AG09309 (cell line): ENCODE data around the gene CLCN6.

Source experiments
- DNase-seq: peaks from one replicate; pipeline ENCODE4 v3.0.0-alpha.2; 2010; ENCODE audit warnings: low read depth
- H3K4me3 ChIP-seq: 2 replicates; pipeline ENCODE4 v1.5.1; 2011; ENCODE audit warnings: mild to moderate bottlenecking, low read depth, low read length, moderate library complexity; ENCODE audit not compliant: control insufficient read depth
- CTCF ChIP-seq: IDR thresholded peaks from 2 replicates; pipeline ENCODE4 v1.5.1; 2011; ENCODE audit warnings: mild to moderate bottlenecking, low read depth, low read length, inconsistent platforms; ENCODE audit not compliant: insufficient read depth, control insufficient read depth; ENCODE audit errors: missing control alignments

CLCN6 gene

DNA sequence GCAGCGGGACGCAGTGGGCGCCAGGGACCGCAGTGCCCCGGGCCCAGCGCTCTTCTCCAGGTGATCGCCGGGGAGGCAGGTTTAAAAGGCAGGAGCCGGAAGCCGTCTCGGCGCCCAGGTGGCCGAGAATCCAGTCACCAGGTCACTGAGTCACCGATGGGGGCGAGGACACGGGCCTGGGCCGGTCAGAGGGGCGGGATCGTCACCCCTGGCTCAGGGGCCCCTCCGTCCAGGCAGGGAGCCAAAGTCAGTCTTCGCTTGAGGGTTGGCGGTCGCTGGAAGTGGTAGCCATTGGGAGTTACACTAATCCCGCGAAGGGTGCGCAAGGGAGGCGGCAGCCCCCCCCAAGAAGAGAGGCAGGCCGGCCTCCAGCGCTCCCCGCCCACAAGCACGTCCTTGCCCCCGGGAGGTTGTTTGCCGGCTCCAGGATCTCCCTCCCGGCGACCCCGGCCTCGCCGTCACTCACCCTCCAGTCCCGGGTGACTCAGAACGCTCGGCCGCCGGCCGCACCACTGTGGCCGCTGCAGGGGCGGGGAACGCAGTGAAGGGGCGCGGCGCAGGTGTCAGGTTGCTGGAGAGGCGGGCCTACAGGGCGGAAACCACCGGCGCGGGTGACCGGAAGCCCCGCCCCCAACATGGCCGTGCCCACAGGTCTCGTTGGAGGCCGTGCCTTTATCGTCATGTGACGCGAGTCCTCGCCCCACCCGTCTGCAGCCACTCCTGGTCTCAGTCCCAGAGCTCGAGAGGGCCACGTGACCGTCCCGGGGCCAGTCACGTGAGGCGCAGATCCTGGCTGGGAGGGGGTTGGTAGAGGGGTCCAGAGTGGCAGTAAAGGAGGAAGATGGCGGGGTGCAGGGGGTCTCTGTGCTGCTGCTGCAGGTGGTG lies at the start of gene CLCN6, which contains the start of gene MTHFR:
TSS of gene CLCN6 (plus strand) at position 770 of the 885 bp plus-strand sequence. CDS start at position 842, 72 bp downstream.
TSS of gene MTHFR (minus strand) at position 543 of the 885 bp plus-strand sequence. CDS start 2,848 bp downstream, outside the sequence.
- no peak for TF ChIP-seq CTCF
- DNase-seq = peak; percentile 92
- H3K4me3 ChIP-seq = peak within 1 kb of the TSS; percentile 88

DNA sequence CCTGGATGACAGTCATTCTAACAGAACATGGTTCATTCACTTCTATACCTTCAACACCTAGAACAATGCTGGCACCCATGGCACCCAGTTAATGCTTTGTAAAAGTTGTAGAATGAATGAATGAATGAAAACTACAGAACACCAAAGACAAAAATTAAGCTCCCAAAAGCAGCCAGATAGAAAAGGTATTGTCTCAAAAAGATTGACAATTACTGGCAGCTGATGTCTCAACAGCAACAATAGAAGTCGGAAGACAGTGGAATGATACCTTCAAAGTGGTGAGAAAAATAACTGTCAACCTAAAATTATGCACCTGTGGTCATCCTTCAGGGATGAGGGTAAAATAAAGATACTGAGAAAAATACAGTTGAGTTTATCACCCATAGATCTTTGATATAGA lies 48.9 kb upstream of the CLCN6 start:
- no peak overlapping the region for H3K4me3 ChIP-seq
- no peak for DNase-seq
- TF ChIP-seq CTCF = no peak

DNA sequence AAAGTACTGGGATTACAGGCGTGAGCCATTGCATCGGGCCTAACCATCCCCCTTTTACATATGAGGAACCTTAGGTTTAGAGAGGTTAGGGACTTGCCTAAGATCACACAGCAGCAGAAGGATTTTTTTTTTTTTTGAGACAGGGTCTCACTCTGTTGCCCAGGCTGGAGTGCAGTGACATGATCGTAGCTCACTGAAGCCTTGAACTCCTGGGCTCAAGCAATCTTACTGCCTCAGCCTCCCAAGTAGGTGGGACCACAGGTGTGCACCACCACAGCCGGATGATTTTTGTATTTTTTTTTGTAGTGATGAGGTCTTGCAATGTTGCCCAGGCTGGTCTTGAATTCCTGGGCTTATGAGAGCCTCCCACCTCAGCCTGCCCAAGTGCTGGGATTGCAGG lies 46.2 kb upstream of the CLCN6 start:
- no peak overlapping the region for H3K4me3 ChIP-seq
- DNase-seq = no peak
- TF ChIP-seq CTCF = no peak

DNA sequence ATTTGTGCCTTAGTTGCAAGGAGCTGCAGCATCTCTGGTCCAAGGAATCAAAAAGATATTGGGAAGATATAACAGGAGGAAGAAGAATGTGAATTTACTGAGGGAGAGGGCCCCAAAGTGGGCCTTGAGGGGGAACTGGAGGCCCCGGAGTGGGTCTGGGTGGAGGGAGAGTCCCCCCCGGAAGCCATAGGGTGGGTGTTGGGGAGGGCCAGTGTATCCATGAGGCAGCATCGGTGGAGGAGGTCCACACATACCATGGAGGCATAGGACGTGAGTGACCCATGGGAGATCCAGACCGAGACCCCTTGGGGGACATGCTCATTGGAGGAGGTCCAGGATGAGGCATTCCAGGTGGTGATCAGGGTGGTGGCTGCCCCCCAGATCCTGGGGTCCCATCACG lies 44.7 kb upstream of the CLCN6 start:
- no peak overlapping the region for H3K4me3 ChIP-seq
- no peak for TF ChIP-seq CTCF
- no peak for DNase-seq

GRCh38 chr1:11761988-11762406 lies 44.0 kb upstream of the CLCN6 start, which contains the start of gene C1orf167:
TSS of gene C1orf167 (plus strand) at chr1:11762193. CDS start at chr1:11764401, 2,208 bp downstream.
- DNase-seq = no peak
- TF ChIP-seq CTCF = no peak
- H3K4me3 ChIP-seq = no peak within 1 kb of the TSS

DNA sequence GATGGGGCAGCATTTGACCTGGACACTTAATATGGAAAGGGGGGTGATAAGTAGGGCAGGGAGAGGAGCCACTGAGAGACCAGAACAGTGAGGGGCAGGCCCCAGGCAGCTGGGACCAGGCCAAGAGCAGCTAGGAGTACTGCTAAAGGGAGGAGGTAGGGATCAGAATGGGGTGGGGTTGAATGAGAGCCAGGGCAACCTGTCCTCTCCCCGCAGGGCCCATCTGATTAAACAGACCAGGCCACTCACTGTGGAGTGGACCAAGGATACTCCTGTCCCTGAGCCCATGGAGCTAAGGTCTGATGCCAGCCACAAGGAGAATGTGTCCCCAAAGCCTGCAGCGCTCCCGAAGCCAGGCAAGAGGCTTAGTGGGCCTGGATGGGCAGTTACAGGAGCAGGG lies 41.9 kb upstream of the CLCN6 start:
- no peak overlapping the region for H3K4me3 ChIP-seq
- DNase-seq = no peak
- TF ChIP-seq CTCF = no peak
